Measurements from ENCODE around the gene LEP.
"Not testable (repeated sequence)": the region's sequence is repeated elsewhere in the genome, so short reads cannot be mapped to it uniquely, and the experiment has no call there.

LEP gene

DNA sequence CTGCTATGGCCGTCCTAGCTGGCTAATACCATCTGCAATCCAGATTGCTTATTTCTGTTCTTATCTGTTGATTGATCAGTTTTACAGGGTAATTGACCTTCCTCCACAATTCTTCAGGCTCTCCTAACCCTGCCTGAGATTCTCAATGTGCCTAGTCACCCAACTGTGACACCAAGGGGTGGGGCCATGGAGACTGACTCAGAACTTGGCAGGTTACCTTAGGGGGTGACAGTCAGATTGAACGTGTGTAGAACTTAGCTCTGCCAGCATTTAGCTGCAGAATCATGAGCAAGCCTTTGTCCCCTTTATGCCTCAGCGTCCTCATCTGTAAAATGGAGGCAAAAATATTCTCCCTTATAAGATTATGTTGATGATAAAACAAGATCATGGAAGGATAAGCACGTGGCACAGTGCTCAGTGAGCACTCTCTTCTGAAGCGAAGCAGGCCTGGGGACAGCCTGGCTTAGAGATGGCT is 19.1 kb upstream of the LEP start:
- Mint-ChIP-seq H3K27me3 (peaks cover 6% of the 10 kb centered on the region), H3K4me3 (no peak overlapping the region), H3K36me3 (no peaks in the 10 kb centered on the region), H3K27ac (no peak overlapping the region), H3K9me3 (ENCODE audit: low read depth) (no peaks in the 10 kb centered on the region), H3K4me1 (ENCODE audit: low read depth) (no peaks in the 10 kb centered on the region)

DNA sequence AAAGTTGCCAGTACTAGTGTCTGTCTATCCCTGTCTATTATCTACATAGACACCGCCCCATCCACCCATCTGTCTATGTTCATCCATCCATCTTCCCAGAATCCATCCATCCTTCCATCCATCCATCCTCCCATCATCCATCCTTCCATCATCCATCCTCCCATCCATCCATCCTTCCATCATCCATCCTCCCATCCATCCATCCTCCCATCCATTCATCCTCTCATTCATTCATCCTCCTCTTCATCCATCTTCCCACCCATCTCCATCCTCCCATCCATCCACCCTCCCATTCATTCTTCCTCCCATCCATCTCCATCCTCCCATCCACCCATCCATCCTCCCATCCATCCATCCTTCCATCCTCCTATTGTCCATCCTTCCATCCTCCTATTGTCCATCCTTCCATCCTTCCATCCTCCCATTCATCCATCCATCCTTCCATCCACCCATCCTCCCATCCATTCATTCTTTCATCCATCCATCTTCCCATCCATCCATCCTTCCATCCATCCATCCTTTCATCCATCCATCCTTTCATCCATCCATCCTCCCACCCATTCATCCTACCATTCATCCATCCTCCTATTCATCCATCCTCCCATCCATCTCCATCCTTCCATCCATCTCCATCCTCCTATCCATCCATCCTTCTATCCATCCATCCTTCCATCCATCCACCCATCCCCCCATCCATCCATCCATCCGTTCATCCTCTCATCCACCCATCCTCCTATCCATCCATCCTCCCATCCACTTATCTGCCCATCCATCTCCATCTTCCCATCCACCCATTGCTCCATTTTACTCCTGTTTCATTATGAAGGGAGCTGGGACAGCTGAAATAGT is 14.7 kb upstream of the LEP start:
- Mint-ChIP-seq H3K27ac (no peak overlapping the region), H3K27me3 (peaks cover 6% of the 10 kb centered on the region), H3K36me3 (no peaks in the 10 kb centered on the region), H3K4me1 (ENCODE audit: low read depth) (no peaks in the 10 kb centered on the region), H3K9me3 (ENCODE audit: low read depth) (no peaks in the 10 kb centered on the region), H3K4me3 (no peak overlapping the region)

DNA sequence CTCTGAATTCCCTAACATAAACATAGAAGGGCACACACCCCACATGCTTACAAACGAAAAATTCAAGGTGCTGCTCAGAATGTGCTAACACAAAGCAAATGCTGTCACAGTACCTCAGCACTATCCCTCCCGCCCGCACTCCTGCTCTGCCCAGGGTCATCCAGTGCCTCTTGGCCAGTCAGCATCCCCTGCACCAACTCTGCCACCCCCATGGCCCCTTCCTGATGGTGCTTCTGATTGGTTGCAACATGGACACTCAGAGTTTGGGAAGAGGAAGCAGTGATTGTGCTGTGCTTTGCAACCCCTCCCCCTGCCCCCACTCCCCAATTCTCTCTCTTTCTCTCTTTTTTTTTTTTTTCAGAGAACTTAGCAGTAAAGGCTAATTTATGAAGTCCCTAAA is 13.8 kb upstream of the LEP start:
- Mint-ChIP-seq H3K4me1 (ENCODE audit: low read depth) (no peaks in the 10 kb centered on the region), H3K9me3 (ENCODE audit: low read depth) (no peaks in the 10 kb centered on the region), H3K36me3 (no peaks in the 10 kb centered on the region), H3K27ac (no peak overlapping the region), H3K4me3 (no peak overlapping the region), H3K27me3 (peaks cover 6% of the 10 kb centered on the region)

DNA sequence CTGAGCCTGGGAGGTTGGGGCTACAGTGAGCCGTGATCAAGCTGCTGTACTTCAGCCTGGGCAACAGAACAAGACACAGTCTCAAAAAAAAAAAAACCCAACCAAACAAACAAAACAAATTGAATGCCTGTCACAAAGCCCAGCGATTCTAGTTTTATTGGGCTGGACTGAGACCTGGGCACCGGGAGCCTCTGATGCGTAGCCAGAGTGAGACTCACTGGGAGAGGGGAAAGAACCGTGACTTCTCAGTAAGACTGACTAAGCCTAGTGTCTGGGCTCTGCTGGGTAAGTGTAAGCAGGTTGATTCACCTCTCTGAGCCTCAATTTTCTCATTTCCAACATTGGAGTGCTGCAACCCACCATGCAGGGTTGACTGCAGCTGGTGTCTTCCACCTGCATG is 10.1 kb upstream of the LEP start:
- H3K27me3 Mint-ChIP-seq, result peaks cover 3% of the 10 kb centered on the region
- H3K4me3 Mint-ChIP-seq, result no peak overlapping the region
- no peak overlapping the region for H3K27ac Mint-ChIP-seq
- no peaks in the 10 kb centered on the region for H3K36me3 Mint-ChIP-seq
- no peaks in the 10 kb centered on the region for H3K9me3 Mint-ChIP-seq (ENCODE audit: low read depth)
- no peaks in the 10 kb centered on the region for H3K4me1 Mint-ChIP-seq (ENCODE audit: low read depth)

DNA sequence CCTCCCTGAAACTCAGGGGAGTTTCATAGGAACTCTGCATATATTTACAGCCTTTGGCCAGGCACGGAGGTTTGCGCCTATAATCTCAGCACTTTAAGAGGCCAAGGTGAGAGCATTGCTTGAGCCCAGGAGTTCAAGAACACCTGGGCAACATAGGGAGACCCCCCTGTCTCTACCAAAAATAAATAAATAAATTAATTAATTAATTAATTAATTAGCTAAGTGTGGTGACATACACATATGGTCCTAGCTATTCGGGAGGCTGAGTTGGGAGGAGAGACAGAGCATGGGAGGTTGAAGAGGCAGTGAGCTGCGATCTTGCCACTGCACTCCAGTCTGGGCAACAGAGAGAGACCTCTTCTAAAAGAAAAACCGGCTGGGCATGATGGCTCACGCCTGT is 9.4 kb upstream of the LEP start:
- peaks cover 3% of the 10 kb centered on the region for H3K27me3 Mint-ChIP-seq
- no peak overlapping the region for H3K27ac Mint-ChIP-seq
- H3K9me3 Mint-ChIP-seq (ENCODE audit: low read depth), result no peaks in the 10 kb centered on the region
- H3K4me3 Mint-ChIP-seq, result no peak overlapping the region
- H3K36me3 Mint-ChIP-seq, result no peaks in the 10 kb centered on the region
- H3K4me1 Mint-ChIP-seq (ENCODE audit: low read depth), result peaks cover 6% of the 10 kb centered on the region

DNA sequence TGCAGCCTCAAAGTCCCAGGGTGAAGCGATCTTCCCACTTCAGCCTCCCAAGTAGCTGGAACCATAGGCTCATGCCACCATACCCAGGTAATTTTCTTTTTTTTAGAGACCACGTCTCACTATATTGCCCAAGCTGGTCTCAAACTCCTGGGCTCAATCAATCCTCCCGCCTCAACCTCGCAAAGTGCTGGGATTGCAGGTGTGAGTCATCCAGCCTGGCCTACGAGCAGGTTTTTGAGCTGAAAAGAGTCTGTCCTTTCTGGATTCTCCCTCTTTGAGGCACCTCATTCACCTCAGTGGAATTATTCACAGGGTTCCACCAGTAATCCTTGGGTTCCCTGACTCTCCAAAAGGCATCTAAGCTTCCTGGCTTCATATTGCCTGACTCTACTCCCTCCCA is 7.6 kb upstream of the LEP start:
- H3K27ac Mint-ChIP-seq, result no peak overlapping the region
- no peak overlapping the region for H3K4me3 Mint-ChIP-seq
- H3K9me3 Mint-ChIP-seq (ENCODE audit: low read depth), result peaks cover 2% of the 10 kb centered on the region
- H3K4me1 Mint-ChIP-seq (ENCODE audit: low read depth), result peaks cover 14% of the 10 kb centered on the region
- no peaks in the 10 kb centered on the region for H3K36me3 Mint-ChIP-seq
- H3K27me3 Mint-ChIP-seq, result peaks cover 3% of the 10 kb centered on the region

DNA sequence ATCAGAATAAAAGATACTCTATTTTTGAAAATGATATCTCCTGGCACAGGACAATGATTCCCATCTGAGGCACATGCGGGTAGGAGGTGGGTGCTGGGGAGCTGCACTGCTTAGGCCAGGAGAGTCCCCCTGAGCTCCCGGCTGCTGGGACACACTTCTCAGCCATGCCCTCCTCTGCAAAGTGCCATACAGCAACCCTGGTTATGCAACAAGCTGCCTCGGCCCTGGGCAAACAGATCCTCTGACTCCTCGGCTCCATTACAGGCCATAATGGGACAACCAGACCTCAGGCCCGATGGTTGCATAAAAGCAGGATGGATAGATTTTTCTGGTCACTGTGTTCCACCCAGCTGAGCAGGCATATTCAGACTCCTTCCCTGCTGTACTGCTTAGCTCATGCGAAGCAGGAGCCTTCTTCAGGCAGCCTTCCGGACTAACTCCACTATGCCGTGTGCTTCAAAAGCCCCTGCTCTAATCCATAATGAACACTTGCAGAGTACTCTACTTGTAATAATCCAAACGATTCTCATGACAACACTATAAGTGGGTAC is 6.5 kb upstream of the LEP start:
- peaks cover 3% of the 10 kb centered on the region for H3K27me3 Mint-ChIP-seq
- H3K4me1 Mint-ChIP-seq (ENCODE audit: low read depth), result peaks cover 14% of the 10 kb centered on the region
- H3K36me3 Mint-ChIP-seq, result peaks cover 2% of the 10 kb centered on the region
- H3K27ac Mint-ChIP-seq, result no peak overlapping the region
- peaks cover 6% of the 10 kb centered on the region for H3K9me3 Mint-ChIP-seq (ENCODE audit: low read depth)
- no peak overlapping the region for H3K4me3 Mint-ChIP-seq

DNA sequence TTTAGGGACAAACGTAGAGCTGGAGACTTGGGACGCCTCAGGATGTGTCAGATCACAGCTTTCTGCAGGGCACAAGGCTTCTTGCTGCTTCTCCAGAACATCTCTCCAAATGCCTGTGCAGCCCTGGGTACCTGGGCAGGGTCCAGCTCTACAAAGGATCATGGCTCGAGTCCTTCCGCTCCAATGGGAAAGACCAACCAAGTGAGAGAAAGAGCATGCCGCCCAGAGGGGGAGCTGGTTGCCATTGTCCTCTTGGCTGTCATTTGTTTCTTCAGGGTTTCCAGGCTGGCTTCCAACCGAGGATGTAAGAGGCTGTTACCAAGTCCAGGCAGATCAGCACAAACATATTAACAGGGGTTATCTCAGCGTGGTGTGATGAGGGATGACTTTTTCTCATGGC is 5.6 kb upstream of the LEP start:
- Mint-ChIP-seq H3K4me1 (ENCODE audit: low read depth) (peaks cover 14% of the 10 kb centered on the region), H3K9me3 (ENCODE audit: low read depth) (peaks cover 6% of the 10 kb centered on the region), H3K27me3 (peaks cover 1% of the 10 kb centered on the region), H3K4me3 (no peak overlapping the region), H3K36me3 (peaks cover 2% of the 10 kb centered on the region), H3K27ac (no peak overlapping the region)

DNA sequence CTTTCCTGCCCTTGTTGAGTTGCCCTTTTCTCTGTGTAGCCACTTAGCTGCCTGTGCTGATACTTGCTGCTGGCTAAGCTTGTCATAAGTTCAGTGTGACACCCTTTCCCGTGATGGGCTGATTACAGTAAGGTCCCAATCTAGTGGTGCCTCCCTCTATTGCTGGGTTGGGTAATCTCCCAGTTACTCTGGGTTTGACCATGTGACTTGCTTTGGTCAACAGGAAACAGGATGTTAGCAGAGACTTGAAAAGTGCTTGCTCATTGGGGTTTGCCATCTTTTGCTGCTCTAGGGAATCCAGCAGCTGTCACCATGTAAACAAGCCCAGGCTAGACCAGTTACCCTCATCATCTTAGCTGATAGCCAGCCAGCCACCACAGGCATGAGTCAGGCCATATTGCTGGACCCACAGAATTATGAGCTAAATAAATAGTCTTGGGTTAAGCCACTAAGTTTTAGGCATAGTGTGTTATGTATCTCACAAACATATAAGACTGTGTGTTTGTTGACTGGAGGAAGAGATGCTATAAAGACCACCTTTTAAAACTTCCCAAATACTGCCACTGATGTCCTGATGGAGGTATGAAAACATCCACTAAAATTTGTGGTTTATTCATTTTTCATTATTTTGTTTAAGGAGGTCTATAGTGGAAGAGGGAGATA is 4.0 kb upstream of the LEP start:
- Mint-ChIP-seq H3K4me3 (no peak overlapping the region), H3K27me3 (peaks cover 8% of the 10 kb centered on the region), H3K27ac (peak overlapping the region; percentile 34), H3K9me3 (ENCODE audit: low read depth) (peaks cover 6% of the 10 kb centered on the region), H3K4me1 (ENCODE audit: low read depth) (peaks cover 14% of the 10 kb centered on the region), H3K36me3 (peaks cover 4% of the 10 kb centered on the region)

DNA sequence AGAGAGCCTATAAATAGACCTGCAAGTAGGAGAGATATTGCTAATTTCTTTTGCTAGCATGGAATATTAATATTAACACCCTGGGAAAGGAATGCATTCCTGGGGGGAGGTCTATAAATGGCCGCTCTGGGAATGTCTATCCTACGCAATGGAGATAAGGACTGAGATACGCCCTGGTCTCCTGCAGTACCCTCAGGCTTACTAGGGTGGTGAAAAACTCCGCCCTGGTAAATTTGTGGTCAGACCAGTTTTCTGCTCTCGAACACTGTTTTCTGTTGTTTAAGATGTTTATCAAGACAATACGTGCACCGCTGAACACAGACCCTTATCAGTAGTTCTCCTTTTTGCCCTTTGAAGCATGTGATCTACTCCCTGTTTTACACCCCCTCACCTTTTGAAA is 1.9 kb upstream of the LEP start:
- not testable (repeated sequence) for H3K27ac Mint-ChIP-seq; H3K36me3 Mint-ChIP-seq; H3K9me3 Mint-ChIP-seq (ENCODE audit: low read depth); H3K4me3 Mint-ChIP-seq
- Mint-ChIP-seq H3K27me3 (peaks cover 15% of the 10 kb centered on the region), H3K4me1 (ENCODE audit: low read depth) (peaks cover 14% of the 10 kb centered on the region)

DNA sequence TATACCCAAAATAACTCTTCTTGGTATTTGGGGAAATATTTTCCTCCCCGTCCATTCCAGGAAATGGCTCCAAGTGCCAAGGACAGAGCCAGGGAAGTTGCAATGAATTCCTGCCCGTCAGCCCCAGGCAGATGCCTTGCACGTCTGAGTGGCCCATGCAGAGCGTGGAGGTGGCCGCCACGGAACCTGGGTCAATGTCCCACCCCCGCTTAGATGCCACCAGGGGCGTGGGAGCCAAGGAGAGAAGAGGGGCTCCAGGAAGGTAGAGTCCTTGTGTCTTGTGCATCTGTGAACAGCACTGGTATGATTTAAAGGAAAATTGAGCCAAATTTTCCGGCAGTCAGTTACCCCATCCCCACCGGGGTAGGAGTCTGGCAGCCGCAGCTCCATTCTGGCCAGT is 1.6 kb downstream of the LEP start:
- H3K4me1 Mint-ChIP-seq (ENCODE audit: low read depth), result no peaks in the 10 kb centered on the region
- no peak overlapping the region for H3K4me3 Mint-ChIP-seq
- no peak overlapping the region for H3K27ac Mint-ChIP-seq
- H3K27me3 Mint-ChIP-seq, result peaks cover 15% of the 10 kb centered on the region
- H3K36me3 Mint-ChIP-seq, result peaks cover 4% of the 10 kb centered on the region
- peaks cover 6% of the 10 kb centered on the region for H3K9me3 Mint-ChIP-seq (ENCODE audit: low read depth)

DNA sequence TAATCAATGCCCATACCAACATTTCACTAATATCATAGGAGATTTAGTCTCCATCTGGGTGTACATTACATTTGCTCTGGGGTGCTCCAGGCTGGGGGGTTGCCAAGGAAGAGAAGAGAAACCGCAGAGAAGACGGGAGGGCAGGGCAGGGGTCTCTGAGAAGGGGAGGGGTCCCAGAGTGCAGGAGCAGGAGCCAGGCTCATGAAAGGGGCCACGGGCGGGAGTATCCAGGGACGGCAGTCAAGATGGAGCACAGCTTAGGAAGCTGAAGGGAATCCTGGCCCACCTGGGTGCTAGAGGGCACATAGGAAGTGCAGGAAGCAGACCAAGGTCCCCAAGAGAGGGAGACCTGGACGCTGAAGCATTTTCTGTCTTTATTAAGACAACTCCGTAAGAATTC is 2.2 kb downstream of the LEP start:
- Mint-ChIP-seq H3K4me1 (ENCODE audit: low read depth) (no peaks in the 10 kb centered on the region), H3K27ac (no peak overlapping the region), H3K36me3 (peaks cover 4% of the 10 kb centered on the region), H3K9me3 (ENCODE audit: low read depth) (peaks cover 6% of the 10 kb centered on the region), H3K27me3 (peaks cover 15% of the 10 kb centered on the region), H3K4me3 (no peak overlapping the region)

DNA sequence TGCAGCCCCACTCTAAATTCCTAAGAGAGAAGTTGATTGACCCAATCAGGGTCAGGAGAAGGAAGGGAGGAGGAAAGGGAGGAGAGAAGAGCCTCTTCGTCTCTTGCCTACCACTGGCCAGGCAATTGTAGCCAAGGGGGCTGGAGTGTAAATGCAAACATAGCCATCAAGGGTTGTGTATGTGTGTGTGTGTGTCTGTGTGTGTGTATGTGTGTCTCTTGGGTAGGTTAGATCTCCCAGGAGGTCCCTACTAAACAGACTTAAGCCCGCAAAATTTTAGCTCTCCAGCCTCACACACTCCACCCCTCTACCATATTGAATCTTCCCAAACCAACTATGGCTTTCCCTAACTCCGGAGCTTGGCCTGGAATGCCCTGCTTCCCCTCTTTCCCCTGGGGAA is 3.8 kb downstream of the LEP start:
- Mint-ChIP-seq H3K27ac (peak overlapping the region; percentile 56), H3K36me3 (peaks cover 2% of the 10 kb centered on the region), H3K9me3 (ENCODE audit: low read depth) (no peaks in the 10 kb centered on the region), H3K27me3 (peaks cover 15% of the 10 kb centered on the region), H3K4me3 (no peak overlapping the region), H3K4me1 (ENCODE audit: low read depth) (no peaks in the 10 kb centered on the region)

DNA sequence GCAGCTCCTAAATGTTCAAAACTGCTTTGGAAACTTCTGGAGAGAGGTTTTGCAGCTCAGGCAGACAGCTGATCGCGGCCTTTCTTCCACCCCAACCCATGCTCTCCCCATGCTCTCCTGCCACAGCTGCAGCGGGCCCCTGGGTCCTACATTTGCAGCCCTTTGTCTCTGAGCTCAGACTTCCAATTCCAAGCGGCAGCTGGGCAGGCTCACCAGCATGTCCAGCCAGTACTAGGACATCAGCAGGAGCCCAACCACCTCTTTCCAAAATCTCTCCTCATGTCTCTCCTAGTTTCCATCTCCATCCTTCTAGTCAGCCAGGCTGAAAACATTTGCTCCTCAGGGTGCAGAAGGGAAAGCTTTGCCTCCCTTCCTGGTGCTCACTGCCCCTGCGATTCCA is 6.0 kb downstream of the LEP start:
- Mint-ChIP-seq H3K36me3 (no peaks in the 10 kb centered on the region), H3K9me3 (ENCODE audit: low read depth) (no peaks in the 10 kb centered on the region), H3K4me1 (ENCODE audit: low read depth) (no peaks in the 10 kb centered on the region), H3K27ac (no peak overlapping the region), H3K27me3 (peaks cover 7% of the 10 kb centered on the region), H3K4me3 (no peak overlapping the region)

DNA sequence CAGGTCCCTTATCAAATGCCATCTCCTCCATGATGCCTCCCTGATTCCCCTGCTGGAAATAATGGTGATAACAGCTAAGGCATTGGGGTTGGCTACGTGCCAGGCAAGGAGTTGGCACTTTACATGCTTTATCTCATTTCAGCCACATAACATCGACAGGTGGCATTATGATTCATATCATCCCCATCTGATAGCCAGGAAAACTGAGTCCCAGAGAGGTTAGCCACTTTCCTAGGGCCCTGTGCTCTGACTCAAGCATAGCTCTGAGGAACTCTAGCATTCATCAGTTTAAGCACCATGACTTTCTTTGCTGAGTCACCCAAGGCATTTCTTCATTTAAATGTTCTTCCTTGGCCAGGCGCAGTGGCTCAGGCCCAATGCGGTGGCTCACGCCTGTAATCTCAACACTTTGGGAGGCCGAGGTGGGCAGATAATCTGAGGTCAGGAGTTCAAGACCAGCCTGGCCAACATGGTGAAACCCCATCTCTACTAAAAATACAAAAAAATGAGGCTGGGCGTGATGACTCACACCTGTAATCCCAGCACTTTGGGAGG is 6.6 kb downstream of the LEP start:
- Mint-ChIP-seq H3K4me3 (no peak overlapping the region), H3K27me3 (peaks cover 4% of the 10 kb centered on the region), H3K36me3 (no peaks in the 10 kb centered on the region), H3K27ac (no peak overlapping the region), H3K9me3 (ENCODE audit: low read depth) (no peaks in the 10 kb centered on the region), H3K4me1 (ENCODE audit: low read depth) (no peaks in the 10 kb centered on the region)
